Endothelial cell of umbilical vein (primary cell): Measurements from ENCODE around the gene RFC3. TPM values are rescaled to one million over a fixed set of nuclear protein-coding genes. Genes with fewer than 3 reads are reported as not detected.

Source experiments
- BruUV-seq: library from RNA; stranded (reverse); fragments of 400-500 nt; replicated peaks from 2 replicates; lab custom pipeline; 2021; lab: Mats Ljungman, UMichigan
- CTCF ChIA-PET: fragments of 300-600, 350-600 bp; sonication (Branson Sonifier 250); formaldehyde crosslinking; loops from one replicate; lab custom pipeline; 2021; ENCODE audit warnings: antibody characterized with exemption, inconsistent platforms; lab: Charles Lee
- POLR2A ChIA-PET: fragments of 300-600, 350-600 bp; sonication (Branson Sonifier 250); formaldehyde crosslinking; loops from one replicate; lab custom pipeline; 2021; ENCODE audit warnings: antibody characterized with exemption, inconsistent platforms; lab: Charles Lee
- DNase-seq: peaks from one replicate; pipeline ENCODE4 v3.0.0-alpha.2; 2011; ENCODE audit warnings: low read depth, low spot score
- FAIRE-seq: peaks from 2 replicates; lab custom pipeline; 2011; peaks lifted over from hg19 to GRCh38; lab: Jason Lieb, UNC
- H2AFZ ChIP-seq: 2 replicates; pipeline ENCODE4 v1.6.0; 2012; ENCODE audit warnings: low read depth, low read length, control low read depth, inconsistent platforms
- H3K27ac ChIP-seq: 2 replicates; pipeline ENCODE4 v1.5.1; 2011; ENCODE audit warnings: low read depth, mild to moderate bottlenecking, control low read depth, low read length, moderate library complexity; ENCODE audit not compliant: insufficient read depth
- H3K27me3 ChIP-seq, 2 experiments: 2 replicates each; pipeline versions ENCODE4 v1.6.0 to v1.6.1; 2011; ENCODE audit warnings: low read length in 2 of 2, mixed read lengths in 1 of 2; ENCODE audit not compliant: control insufficient read depth in 2 of 2, insufficient read depth in 2 of 2
- H3K36me3 ChIP-seq, 2 experiments: 2 replicates in 1 of 2; 3 replicates in 1 of 2; pipeline ENCODE4 v1.5.1; 2011; ENCODE audit warnings: low read length in 2 of 2, mild to moderate bottlenecking in 1 of 2, moderate library complexity in 1 of 2; ENCODE audit not compliant: control insufficient read depth in 2 of 2, insufficient read depth in 2 of 2; ENCODE audit errors: extremely low read depth in 1 of 2
- H3K4me1 ChIP-seq: 3 replicates; pipeline ENCODE4 v1.5.1; 2011; ENCODE audit warnings: mild to moderate bottlenecking, low read length; ENCODE audit not compliant: control insufficient read depth, insufficient read depth; ENCODE audit errors: extremely low read depth
- H3K4me2 ChIP-seq: 2 replicates; pipeline ENCODE4 v1.6.1; 2011; ENCODE audit warnings: low read length, control low read depth, mixed read lengths; ENCODE audit not compliant: insufficient read depth
- H3K4me3 ChIP-seq, 3 experiments: fragments of 200-600 bp in 1 of 3; sonication (generic), shearing (Covaris generic) in 1 of 3; replicated peaks in 1 of 3; 2 replicates each; pipeline ENCODE4 v1.5.1; 2011 to 2016; ENCODE audit warnings: control low read depth in 3 of 3, low read length in 3 of 3, mild to moderate bottlenecking in 2 of 3, inconsistent platforms in 1 of 3, low read depth in 1 of 3, moderate library complexity in 1 of 3; ENCODE audit not compliant: insufficient read depth in 1 of 3
- H3K79me2 ChIP-seq: 2 replicates; pipeline ENCODE4 v1.6.0; 2012; ENCODE audit warnings: low read length, inconsistent platforms; ENCODE audit not compliant: control insufficient read depth, insufficient read depth
- H3K9ac ChIP-seq: replicated peaks from 2 replicates; pipeline ENCODE3; 2011; ENCODE audit warnings: low read length, control low read depth; ENCODE audit not compliant: insufficient read depth; ENCODE audit errors: extremely low read depth
- H3K9me1 ChIP-seq: replicated peaks from 3 replicates; pipeline ENCODE4 v1.6.0; 2011; ENCODE audit warnings: mild to moderate bottlenecking, low read length; ENCODE audit not compliant: control insufficient read depth, insufficient read depth; ENCODE audit errors: extremely low read depth
- H3K9me3 ChIP-seq: replicated peaks from 2 replicates; pipeline ENCODE4 v1.5.1; 2012; ENCODE audit warnings: low read length, inconsistent platforms; ENCODE audit not compliant: control insufficient read depth, insufficient read depth
- H4K20me1 ChIP-seq: replicated peaks from 2 replicates; pipeline ENCODE3; 2011; ENCODE audit warnings: mild to moderate bottlenecking, low read length; ENCODE audit not compliant: control insufficient read depth, insufficient read depth; ENCODE audit errors: extremely low read depth
- EZH2 ChIP-seq: IDR thresholded peaks from 2 replicates; pipeline ENCODE4 v1.6.1; 2012; ENCODE audit warnings: borderline replicate concordance, low read depth, mild to moderate bottlenecking, moderate library complexity, low read length, inconsistent platforms; ENCODE audit not compliant: severe bottlenecking
- FOS ChIP-seq: IDR thresholded peaks from 2 replicates; pipeline ENCODE4 v1.6.1; 2011; ENCODE audit warnings: mild to moderate bottlenecking, low read length, moderate library complexity, borderline replicate concordance; ENCODE audit not compliant: insufficient read depth
- GATA2 ChIP-seq: IDR thresholded peaks from 2 replicates; pipeline ENCODE4 v1.7.0; 2011; ENCODE audit warnings: low read depth, mild to moderate bottlenecking, moderate library complexity, mixed read lengths, low read length; ENCODE audit not compliant: insufficient read length, insufficient read depth
- JUN ChIP-seq: IDR thresholded peaks from 2 replicates; pipeline ENCODE4 v1.6.1; 2011; ENCODE audit warnings: borderline replicate concordance, low read depth; ENCODE audit not compliant: insufficient read length, insufficient read depth
- MAX ChIP-seq: IDR thresholded peaks from 2 replicates; pipeline ENCODE4 v1.6.1; 2011; ENCODE audit not compliant: insufficient read depth, insufficient read length
- MYC ChIP-seq: IDR thresholded peaks from one replicate; pipeline ENCODE4 v1.6.1; 2011; ENCODE audit warnings: mild to moderate bottlenecking, low read depth, low read length
- POLR2A ChIP-seq: IDR thresholded peaks from 2 replicates; pipeline ENCODE4 v1.6.1; 2012; ENCODE audit warnings: low read depth, mild to moderate bottlenecking, control low read depth, low read length
- POLR2AphosphoS5 ChIP-seq: IDR thresholded peaks from 2 replicates; pipeline ENCODE4 v1.6.1; 2012; ENCODE audit warnings: low read depth, mild to moderate bottlenecking, control low read depth, low read length, moderate library complexity; ENCODE audit not compliant: insufficient read depth
- dilution Hi-C: fragments of 300-500 bp; cut with MboI; formaldehyde crosslinking; loops from one replicate; pipeline ENCODE4 v1.15.0; 2019; ENCODE audit warnings: low sequenced_read_pairs; ENCODE audit not compliant: extremely low pct_ligation_motif_present
- intact Hi-C: fragments of 100-400 bp; cut with micrococcal nuclease; formaldehyde crosslinking; loops from one replicate; pipeline ENCODE4 v1.10.0; 2022
- polyA plus RNA-seq, 4 experiments: library from polyadenylated mRNA; depleted of rRNA in 3 of 4; stranded (reverse) in 3 of 4; unstranded in 1 of 4; fragments of >200 nt; gene quantifications; 2 replicates each; pipeline versions ENCODE4 v1.2.1 to v1.2.3, GENCODE V29; 2011 to 2012; ENCODE audit warnings: missing spikeins in 1 of 4
- total RNA-seq: library from RNA; stranded (reverse); gene quantifications from 2 replicates; pipeline ENCODE4 v1.2.3, GENCODE V29; 2021
- TF ChIP-seq, protein P1 (sequence below), 2 donors: IDR thresholded peaks; 1 replicate in 1 of 2; 2 replicates in 1 of 2; pipeline ENCODE4 v1.5.1; 2011; ENCODE audit warnings: low read length in 2 of 2, mild to moderate bottlenecking in 2 of 2, moderate library complexity in 2 of 2, control low read depth in 1 of 2, inconsistent platforms in 1 of 2, low read depth in 1 of 2; ENCODE audit not compliant: insufficient read depth in 1 of 2; ENCODE audit errors: extremely low read depth in 1 of 2

Gene RFC3
- total and polyA plus RNA-seq, 2 donors (not counting 3 experiments of a cell fraction or from before 2014, with no cell fraction given), result 7.3 to 17.9 TPM

DNA sequence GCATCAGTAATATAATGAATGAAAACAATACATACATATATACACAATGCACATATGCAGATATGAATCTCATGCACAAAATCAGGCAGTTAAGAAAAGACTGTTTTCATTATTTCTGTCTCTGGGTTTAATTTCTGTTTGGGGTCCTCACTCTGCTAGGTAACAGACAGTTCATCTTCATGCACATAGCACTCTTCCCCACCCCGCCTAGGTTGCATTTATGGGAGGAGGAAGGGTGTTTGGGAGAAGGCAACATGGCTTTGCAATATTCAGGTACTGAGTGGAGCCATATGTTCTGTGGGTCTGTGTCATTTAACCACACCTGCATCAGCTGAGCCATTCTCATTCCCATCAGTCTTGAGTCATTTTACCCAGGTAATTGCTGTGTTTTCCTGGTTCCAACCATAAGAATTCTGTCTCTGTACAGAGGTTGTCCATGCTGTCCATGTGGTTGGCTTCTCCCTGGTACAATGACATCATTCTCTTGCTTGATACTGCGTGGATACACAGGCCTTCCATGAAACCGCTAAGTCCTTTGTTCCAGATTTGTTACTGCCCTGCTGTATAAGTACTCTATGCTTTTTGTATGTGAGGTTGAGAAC lies 45.3 kb downstream of the RFC3 start:
- no TSS peak for BruUV-seq
- no peak overlapping the region for H3K9ac ChIP-seq
- no peak for FAIRE-seq
- dilution Hi-C loops, result no loop called here
- H3K79me2 ChIP-seq, result no peaks in the 10 kb centered on the region
- no peaks in the 10 kb centered on the region for H4K20me1 ChIP-seq
- ChIA-PET CTCF (interaction anchor here (1.9 kb wide), 1 partner anchor 11 kb away, joined by 6 read pairs; no protein-coding TSS in a partner anchor), POLR2A (no interaction called here)
- intact Hi-C loops, result no loop called here
- no peak for TF ChIP-seq EZH2
- TF ChIP-seq POLR2AphosphoS5, result no peak
- TF ChIP-seq POLR2A, result no peak
- no peak for TF ChIP-seq MAX
- no peak for TF ChIP-seq FOS
- TF ChIP-seq JUN, result no peak
- TF ChIP-seq, protein P1, sequence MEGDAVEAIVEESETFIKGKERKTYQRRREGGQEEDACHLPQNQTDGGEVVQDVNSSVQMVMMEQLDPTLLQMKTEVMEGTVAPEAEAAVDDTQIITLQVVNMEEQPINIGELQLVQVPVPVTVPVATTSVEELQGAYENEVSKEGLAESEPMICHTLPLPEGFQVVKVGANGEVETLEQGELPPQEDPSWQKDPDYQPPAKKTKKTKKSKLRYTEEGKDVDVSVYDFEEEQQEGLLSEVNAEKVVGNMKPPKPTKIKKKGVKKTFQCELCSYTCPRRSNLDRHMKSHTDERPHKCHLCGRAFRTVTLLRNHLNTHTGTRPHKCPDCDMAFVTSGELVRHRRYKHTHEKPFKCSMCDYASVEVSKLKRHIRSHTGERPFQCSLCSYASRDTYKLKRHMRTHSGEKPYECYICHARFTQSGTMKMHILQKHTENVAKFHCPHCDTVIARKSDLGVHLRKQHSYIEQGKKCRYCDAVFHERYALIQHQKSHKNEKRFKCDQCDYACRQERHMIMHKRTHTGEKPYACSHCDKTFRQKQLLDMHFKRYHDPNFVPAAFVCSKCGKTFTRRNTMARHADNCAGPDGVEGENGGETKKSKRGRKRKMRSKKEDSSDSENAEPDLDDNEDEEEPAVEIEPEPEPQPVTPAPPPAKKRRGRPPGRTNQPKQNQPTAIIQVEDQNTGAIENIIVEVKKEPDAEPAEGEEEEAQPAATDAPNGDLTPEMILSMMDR (IDR thresholded peaks at IDR 0.05; ENCODE audit: extremely low read depth in 1 of 2, insufficient read depth in 1 of 2, low read depth in 1 of 2, low read length in 2 of 2), result no peak
- no peak for TF ChIP-seq MYC
- TF ChIP-seq GATA2, result no peak
- DNase-seq, result no peak
- no peak overlapping the region for H2AFZ ChIP-seq
- H3K9me3 ChIP-seq, result no peaks in the 10 kb centered on the region
- H3K27me3 ChIP-seq, result no peaks in the 10 kb centered on the region
- no peak overlapping the region for H3K4me2 ChIP-seq
- no peaks in the 10 kb centered on the region for H3K36me3 ChIP-seq
- no peak overlapping the region for H3K4me3 ChIP-seq
- no peaks in the 10 kb centered on the region for H3K9me1 ChIP-seq
- H3K27ac ChIP-seq, result no peak overlapping the region
- H3K4me1 ChIP-seq, result no peaks in the 10 kb centered on the region
